Measurements from ENCODE around the gene ZNF438. TPM values are rescaled to one million over a fixed set of nuclear protein-coding genes. Genes with fewer than 3 reads are reported as not detected.

The ZNF438 gene
- polyA plus RNA-seq, 3 donors = 5.4 to 11.1 (median 9.3) TPM

GRCh38 chr10:30935078-30935477 lies 96.6 kb downstream of the ZNF438 start:
- H3K4me3 ChIP-seq (replicated peaks in 1 of 3; ENCODE audit: low read depth in 2 of 3, low read length in 3 of 3) = no peak overlapping the region
- H3K4me3 Mint-ChIP-seq = no peak overlapping the region
- no peaks in the 10 kb centered on the region for H3K27me3 ChIP-seq (ENCODE audit: control insufficient read depth in 2 of 2, insufficient read depth in 2 of 2, low read length in 2 of 2)
- H3K27ac Mint-ChIP-seq = peak overlapping the region in 2 of 7 donors; percentile 37 to 72
- H3K9ac ChIP-seq (ENCODE audit: insufficient read depth, low read length, poor library complexity, severe bottlenecking) = no peak overlapping the region
- no peak overlapping the region for H2AFZ ChIP-seq (ENCODE audit: insufficient read depth, low read depth, low read length, poor library complexity, severe bottlenecking)
- no peaks in the 10 kb centered on the region for H3K79me2 ChIP-seq (ENCODE audit: insufficient read depth, low read length)
- intact Hi-C loops (cut with micrococcal nuclease) = no loop called here
- peak overlapping the region in 1 of 2 donors; percentile 55 for H3K27ac ChIP-seq (ENCODE audit: low read depth in 1 of 2, low read length in 2 of 2)
- DNase-seq = no peak
- H4K20me1 ChIP-seq (ENCODE audit: insufficient read depth, low read length) = peaks cover 3% of the 10 kb centered on the region
- no CpG with 5 or more reads among the region's 1 CpG for WGBS (ENCODE audit: insufficient coverage)
- H3K9me3 ChIP-seq (replicated peaks in 1 of 2; ENCODE audit: control insufficient read depth in 1 of 2, insufficient read depth in 1 of 2, low read length in 2 of 2) = peaks cover 8 to 11% of the 10 kb centered on the region in 2 donors
- H3K4me1 ChIP-seq (ENCODE audit: control insufficient read depth in 1 of 2, insufficient read depth in 2 of 2, low read length in 2 of 2) = no peaks in the 10 kb centered on the region
- no peaks in the 10 kb centered on the region for H3K4me1 Mint-ChIP-seq
- H3K27me3 Mint-ChIP-seq (ENCODE audit: low read depth in 3 of 3) = peaks cover 0 to 2% (median 0%) of the 10 kb centered on the region in 3 donors
- TF ChIP-seq, protein P1, sequence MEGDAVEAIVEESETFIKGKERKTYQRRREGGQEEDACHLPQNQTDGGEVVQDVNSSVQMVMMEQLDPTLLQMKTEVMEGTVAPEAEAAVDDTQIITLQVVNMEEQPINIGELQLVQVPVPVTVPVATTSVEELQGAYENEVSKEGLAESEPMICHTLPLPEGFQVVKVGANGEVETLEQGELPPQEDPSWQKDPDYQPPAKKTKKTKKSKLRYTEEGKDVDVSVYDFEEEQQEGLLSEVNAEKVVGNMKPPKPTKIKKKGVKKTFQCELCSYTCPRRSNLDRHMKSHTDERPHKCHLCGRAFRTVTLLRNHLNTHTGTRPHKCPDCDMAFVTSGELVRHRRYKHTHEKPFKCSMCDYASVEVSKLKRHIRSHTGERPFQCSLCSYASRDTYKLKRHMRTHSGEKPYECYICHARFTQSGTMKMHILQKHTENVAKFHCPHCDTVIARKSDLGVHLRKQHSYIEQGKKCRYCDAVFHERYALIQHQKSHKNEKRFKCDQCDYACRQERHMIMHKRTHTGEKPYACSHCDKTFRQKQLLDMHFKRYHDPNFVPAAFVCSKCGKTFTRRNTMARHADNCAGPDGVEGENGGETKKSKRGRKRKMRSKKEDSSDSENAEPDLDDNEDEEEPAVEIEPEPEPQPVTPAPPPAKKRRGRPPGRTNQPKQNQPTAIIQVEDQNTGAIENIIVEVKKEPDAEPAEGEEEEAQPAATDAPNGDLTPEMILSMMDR (IDR thresholded peaks at IDR 0.05) = no peak
- H3K4me2 ChIP-seq (replicated peaks; ENCODE audit: extremely low read depth, low read length, poor library complexity, severe bottlenecking) = no peak overlapping the region
- peaks cover 50 to 90% of the 10 kb centered on the region in 2 donors for H3K36me3 ChIP-seq (replicated peaks in 1 of 2; ENCODE audit: control insufficient read depth in 1 of 2, insufficient read depth in 2 of 2, low read length in 2 of 2)
- H3K9me3 Mint-ChIP-seq = peaks cover 7 to 25% (median 12%) of the 10 kb centered on the region in 7 donors
- peaks cover 63 to 69% of the 10 kb centered on the region in 2 donors for H3K36me3 Mint-ChIP-seq

DNA sequence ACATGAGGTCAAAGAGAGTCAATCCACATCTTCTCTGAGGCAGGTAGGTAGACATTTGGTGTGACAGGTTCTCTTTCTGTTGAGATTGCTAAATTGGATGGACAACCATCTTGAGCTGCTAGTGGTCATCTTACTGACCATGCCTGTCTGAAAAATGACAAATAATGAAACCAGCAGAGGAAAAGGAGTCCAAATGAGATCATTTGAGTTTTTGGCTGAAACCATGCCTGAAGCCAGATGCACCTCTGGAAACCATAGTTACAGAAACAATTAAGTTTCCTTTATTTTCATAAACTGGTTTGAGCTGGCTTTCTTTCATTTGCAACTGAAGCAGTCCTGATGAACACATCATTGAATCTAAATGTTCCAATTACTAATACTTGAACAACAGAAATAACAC lies 100.6 kb downstream of the ZNF438 start:
- Histone ChIP-seq H3K4me1 (ENCODE audit: control insufficient read depth in 1 of 2, insufficient read depth in 2 of 2, low read length in 2 of 2) (no peaks in the 10 kb centered on the region), H3K36me3 (replicated peaks in 1 of 2; ENCODE audit: control insufficient read depth in 1 of 2, insufficient read depth in 2 of 2, low read length in 2 of 2) (peaks cover 52 to 75% of the 10 kb centered on the region in 2 donors), H2AFZ (ENCODE audit: insufficient read depth, low read depth, low read length, poor library complexity, severe bottlenecking) (no peak overlapping the region), H3K9me3 (replicated peaks in 1 of 2; ENCODE audit: control insufficient read depth in 1 of 2, insufficient read depth in 1 of 2, low read length in 2 of 2) (peaks cover 3 to 9% of the 10 kb centered on the region in 2 donors), H3K4me2 (replicated peaks; ENCODE audit: extremely low read depth, low read length, poor library complexity, severe bottlenecking) (no peak overlapping the region), H3K9ac (ENCODE audit: insufficient read depth, low read length, poor library complexity, severe bottlenecking) (no peak overlapping the region), H3K27me3 (ENCODE audit: control insufficient read depth in 2 of 2, insufficient read depth in 2 of 2, low read length in 2 of 2) (no peaks in the 10 kb centered on the region), H4K20me1 (ENCODE audit: insufficient read depth, low read length) (peaks cover 3% of the 10 kb centered on the region), H3K27ac (ENCODE audit: low read depth in 1 of 2, low read length in 2 of 2) (no peak overlapping the region), H3K79me2 (ENCODE audit: insufficient read depth, low read length) (no peaks in the 10 kb centered on the region), H3K4me3 (replicated peaks in 1 of 3; ENCODE audit: low read depth in 2 of 3, low read length in 3 of 3) (no peak overlapping the region)
- peaks cover 62 to 67% of the 10 kb centered on the region in 2 donors for H3K36me3 Mint-ChIP-seq
- no peak overlapping the region for H3K4me3 Mint-ChIP-seq
- H3K9me3 Mint-ChIP-seq = peaks cover 3 to 23% (median 14%) of the 10 kb centered on the region in 7 donors
- DNase-seq = no peak
- peaks cover 4% of the 10 kb centered on the region for H3K4me1 Mint-ChIP-seq
- intact Hi-C loops (cut with micrococcal nuclease) = no loop called here
- TF ChIP-seq, protein P1 (IDR thresholded peaks at IDR 0.05) = no peak
- H3K27me3 Mint-ChIP-seq (ENCODE audit: low read depth in 3 of 3) = peaks cover 0 to 2% (median 2%) of the 10 kb centered on the region in 3 donors
- H3K27ac Mint-ChIP-seq = peak overlapping the region in 1 of 7 donors; percentile 75
